OCI-LY7 (cell line): Measurements from ENCODE around the gene SAC3D1.

Experiments used
- CTCF ChIP-seq: fragments of 200-600 bp; sonication (generic); conservative IDR thresholded peaks from 2 replicates; pipeline ENCODE4 v1.5.1; 2014; ENCODE audit warnings: mild to moderate bottlenecking, antibody characterized with exemption, low read length, moderate library complexity, mixed read lengths
- EZH2phosphoT487 ChIP-seq: fragments of 200-600 bp; sonication (generic); IDR thresholded peaks from 2 replicates; pipeline ENCODE4 v1.6.1; 2018; ENCODE audit warnings: low read depth, borderline replicate concordance, mild to moderate bottlenecking, mixed run types, antibody characterized with exemption, low read length, moderate library complexity, mixed read lengths

GRCh38 chr11:64999478-64999877 is 41.5 kb upstream of the SAC3D1 start:
- no peak for TF ChIP-seq CTCF
- no peak for TF ChIP-seq EZH2phosphoT487
